Endothelial cell of umbilical vein (primary cell): Measurements from ENCODE around the gene ITPR1. TPM values are rescaled to one million over a fixed set of nuclear protein-coding genes. Genes with fewer than 3 reads are reported as not detected.

ENCODE experiments used
- BruUV-seq: library from RNA; stranded (reverse); fragments of 400-500 nt; replicated peaks from 2 replicates; lab custom pipeline; 2021; lab: Mats Ljungman, UMichigan
- CTCF ChIA-PET: fragments of 300-600, 350-600 bp; sonication (Branson Sonifier 250); formaldehyde crosslinking; loops from one replicate; lab custom pipeline; 2021; ENCODE audit warnings: antibody characterized with exemption, inconsistent platforms; lab: Charles Lee
- POLR2A ChIA-PET: fragments of 300-600, 350-600 bp; sonication (Branson Sonifier 250); formaldehyde crosslinking; loops from one replicate; lab custom pipeline; 2021; ENCODE audit warnings: antibody characterized with exemption, inconsistent platforms; lab: Charles Lee
- DNase-seq: peaks from one replicate; pipeline ENCODE4 v3.0.0-alpha.2; 2011; ENCODE audit warnings: low read depth, low spot score
- FAIRE-seq: peaks from 2 replicates; lab custom pipeline; 2011; peaks lifted over from hg19 to GRCh38; lab: Jason Lieb, UNC
- H2AFZ ChIP-seq: 2 replicates; pipeline ENCODE4 v1.6.0; 2012; ENCODE audit warnings: low read depth, low read length, control low read depth, inconsistent platforms
- H3K27ac ChIP-seq: 2 replicates; pipeline ENCODE4 v1.5.1; 2011; ENCODE audit warnings: low read depth, mild to moderate bottlenecking, control low read depth, low read length, moderate library complexity; ENCODE audit not compliant: insufficient read depth
- H3K27me3 ChIP-seq, 2 experiments: 2 replicates each; pipeline versions ENCODE4 v1.6.0 to v1.6.1; 2011; ENCODE audit warnings: low read length in 2 of 2, mixed read lengths in 1 of 2; ENCODE audit not compliant: control insufficient read depth in 2 of 2, insufficient read depth in 2 of 2
- H3K36me3 ChIP-seq, 2 experiments: 2 replicates in 1 of 2; 3 replicates in 1 of 2; pipeline ENCODE4 v1.5.1; 2011; ENCODE audit warnings: low read length in 2 of 2, mild to moderate bottlenecking in 1 of 2, moderate library complexity in 1 of 2; ENCODE audit not compliant: control insufficient read depth in 2 of 2, insufficient read depth in 2 of 2; ENCODE audit errors: extremely low read depth in 1 of 2
- H3K4me1 ChIP-seq: 3 replicates; pipeline ENCODE4 v1.5.1; 2011; ENCODE audit warnings: mild to moderate bottlenecking, low read length; ENCODE audit not compliant: control insufficient read depth, insufficient read depth; ENCODE audit errors: extremely low read depth
- H3K4me2 ChIP-seq: 2 replicates; pipeline ENCODE4 v1.6.1; 2011; ENCODE audit warnings: low read length, control low read depth, mixed read lengths; ENCODE audit not compliant: insufficient read depth
- H3K4me3 ChIP-seq, 3 experiments: fragments of 200-600 bp in 1 of 3; sonication (generic), shearing (Covaris generic) in 1 of 3; replicated peaks in 1 of 3; 2 replicates each; pipeline ENCODE4 v1.5.1; 2011 to 2016; ENCODE audit warnings: control low read depth in 3 of 3, low read length in 3 of 3, mild to moderate bottlenecking in 2 of 3, inconsistent platforms in 1 of 3, low read depth in 1 of 3, moderate library complexity in 1 of 3; ENCODE audit not compliant: insufficient read depth in 1 of 3
- H3K79me2 ChIP-seq: 2 replicates; pipeline ENCODE4 v1.6.0; 2012; ENCODE audit warnings: low read length, inconsistent platforms; ENCODE audit not compliant: control insufficient read depth, insufficient read depth
- H3K9ac ChIP-seq: replicated peaks from 2 replicates; pipeline ENCODE3; 2011; ENCODE audit warnings: low read length, control low read depth; ENCODE audit not compliant: insufficient read depth; ENCODE audit errors: extremely low read depth
- H3K9me1 ChIP-seq: replicated peaks from 3 replicates; pipeline ENCODE4 v1.6.0; 2011; ENCODE audit warnings: mild to moderate bottlenecking, low read length; ENCODE audit not compliant: control insufficient read depth, insufficient read depth; ENCODE audit errors: extremely low read depth
- H3K9me3 ChIP-seq: replicated peaks from 2 replicates; pipeline ENCODE4 v1.5.1; 2012; ENCODE audit warnings: low read length, inconsistent platforms; ENCODE audit not compliant: control insufficient read depth, insufficient read depth
- H4K20me1 ChIP-seq: replicated peaks from 2 replicates; pipeline ENCODE3; 2011; ENCODE audit warnings: mild to moderate bottlenecking, low read length; ENCODE audit not compliant: control insufficient read depth, insufficient read depth; ENCODE audit errors: extremely low read depth
- CTCF ChIP-seq, 2 donors: IDR thresholded peaks; 1 replicate in 1 of 2; 2 replicates in 1 of 2; pipeline ENCODE4 v1.5.1; 2011; ENCODE audit warnings: low read length in 2 of 2, mild to moderate bottlenecking in 2 of 2, moderate library complexity in 2 of 2, control low read depth in 1 of 2, inconsistent platforms in 1 of 2, low read depth in 1 of 2; ENCODE audit not compliant: insufficient read depth in 1 of 2; ENCODE audit errors: extremely low read depth in 1 of 2
- EZH2 ChIP-seq: IDR thresholded peaks from 2 replicates; pipeline ENCODE4 v1.6.1; 2012; ENCODE audit warnings: borderline replicate concordance, low read depth, mild to moderate bottlenecking, moderate library complexity, low read length, inconsistent platforms; ENCODE audit not compliant: severe bottlenecking
- FOS ChIP-seq: IDR thresholded peaks from 2 replicates; pipeline ENCODE4 v1.6.1; 2011; ENCODE audit warnings: mild to moderate bottlenecking, low read length, moderate library complexity, borderline replicate concordance; ENCODE audit not compliant: insufficient read depth
- GATA2 ChIP-seq: IDR thresholded peaks from 2 replicates; pipeline ENCODE4 v1.7.0; 2011; ENCODE audit warnings: low read depth, mild to moderate bottlenecking, moderate library complexity, mixed read lengths, low read length; ENCODE audit not compliant: insufficient read length, insufficient read depth
- JUN ChIP-seq: IDR thresholded peaks from 2 replicates; pipeline ENCODE4 v1.6.1; 2011; ENCODE audit warnings: borderline replicate concordance, low read depth; ENCODE audit not compliant: insufficient read length, insufficient read depth
- MAX ChIP-seq: IDR thresholded peaks from 2 replicates; pipeline ENCODE4 v1.6.1; 2011; ENCODE audit not compliant: insufficient read depth, insufficient read length
- MYC ChIP-seq: IDR thresholded peaks from one replicate; pipeline ENCODE4 v1.6.1; 2011; ENCODE audit warnings: mild to moderate bottlenecking, low read depth, low read length
- POLR2A ChIP-seq: IDR thresholded peaks from 2 replicates; pipeline ENCODE4 v1.6.1; 2012; ENCODE audit warnings: low read depth, mild to moderate bottlenecking, control low read depth, low read length
- POLR2AphosphoS5 ChIP-seq: IDR thresholded peaks from 2 replicates; pipeline ENCODE4 v1.6.1; 2012; ENCODE audit warnings: low read depth, mild to moderate bottlenecking, control low read depth, low read length, moderate library complexity; ENCODE audit not compliant: insufficient read depth
- dilution Hi-C: fragments of 300-500 bp; cut with MboI; formaldehyde crosslinking; loops from one replicate; pipeline ENCODE4 v1.15.0; 2019; ENCODE audit warnings: low sequenced_read_pairs; ENCODE audit not compliant: extremely low pct_ligation_motif_present
- intact Hi-C: fragments of 100-400 bp; cut with micrococcal nuclease; formaldehyde crosslinking; loops from one replicate; pipeline ENCODE4 v1.10.0; 2022
- polyA plus RNA-seq, 4 experiments: library from polyadenylated mRNA; depleted of rRNA in 3 of 4; stranded (reverse) in 3 of 4; unstranded in 1 of 4; fragments of >200 nt; gene quantifications; 2 replicates each; pipeline versions ENCODE4 v1.2.1 to v1.2.3, GENCODE V29; 2011 to 2012; ENCODE audit warnings: missing spikeins in 1 of 4
- total RNA-seq: library from RNA; stranded (reverse); gene quantifications from 2 replicates; pipeline ENCODE4 v1.2.3, GENCODE V29; 2021

Gene ITPR1
- total and polyA plus RNA-seq, 2 donors (not counting 3 experiments of a cell fraction or from before 2014, with no cell fraction given), result 5.1 to 16.1 TPM

- H3K36me3 ChIP-seq, result no peaks in the 10 kb centered on the region
- DNase-seq, result no peak
- CTCF ChIA-PET, result interaction anchor here (0.9 to 1.2 kb wide), 3 partner anchors 10 to 236 kb away, joined by 3 to 6 read pairs (median 3); no protein-coding TSS in a partner anchor
- no peak overlapping the region for H3K27ac ChIP-seq
- no peak overlapping the region for H3K4me2 ChIP-seq
- FAIRE-seq, result no peak
- H3K27me3 ChIP-seq, result peaks cover 1 to 4% of the 10 kb centered on the region in 2 experiments
- H4K20me1 ChIP-seq, result no peaks in the 10 kb centered on the region
- intact Hi-C loops (no loop called here), dilution Hi-C loops (no loop called here)
- no TSS peak for BruUV-seq
- H3K4me1 ChIP-seq, result no peaks in the 10 kb centered on the region
- TF ChIP-seq JUN, result no peak
- TF ChIP-seq POLR2AphosphoS5, result no peak
- TF ChIP-seq POLR2A, result no peak
- no peak for TF ChIP-seq MAX
- TF ChIP-seq FOS, result no peak
- TF ChIP-seq EZH2, result no peak
- no peak for TF ChIP-seq MYC
- TF ChIP-seq CTCF (IDR thresholded peaks at IDR 0.05; ENCODE audit: extremely low read depth in 1 of 2, insufficient read depth in 1 of 2, low read depth in 1 of 2, low read length in 2 of 2), result no peak
- TF ChIP-seq GATA2, result no peak
- POLR2A ChIA-PET, result interaction anchor here (0.7 kb wide), 1 partner anchor 595 kb away, joined by 3 read pairs; no protein-coding TSS in a partner anchor
- H3K4me3 ChIP-seq, result no peak overlapping the region
- no peaks in the 10 kb centered on the region for H3K9me3 ChIP-seq
- no peaks in the 10 kb centered on the region for H3K9me1 ChIP-seq
- no peak overlapping the region for H3K9ac ChIP-seq
- no peaks in the 10 kb centered on the region for H3K79me2 ChIP-seq
- no peak overlapping the region for H2AFZ ChIP-seq
Observed at GRCh38 chr3:4586381-4586780, 93.2 kb downstream of the ITPR1 start.
